ENCODE data around the gene PRKN. TPM values are rescaled to one million over a fixed set of nuclear protein-coding genes. Genes with fewer than 3 reads are reported as not detected.

PRKN gene
- total RNA-seq, 2 donors from 2014 or later: 3.3 to 4.8 TPM

- TF ChIP-seq CTCF (conservative IDR thresholded peaks at IDR 0.05): no peak
- no peaks in the 10 kb centered on the region for H3K36me3 Mint-ChIP-seq (ENCODE audit: low read depth)
- H3K4me1 Mint-ChIP-seq: peaks cover 3% of the 10 kb centered on the region
- Histone ChIP-seq H3K4me3 (ENCODE audit: low read length) (no peak overlapping the region), H3K4me1 (ENCODE audit: control insufficient read depth, insufficient read depth, low read length) (no peaks in the 10 kb centered on the region), H3K27ac (ENCODE audit: low read depth, low read length) (no peak overlapping the region), H3K9ac (ENCODE audit: extremely low read depth, low read length, poor library complexity, severe bottlenecking) (no peak overlapping the region), H3K9me3 (ENCODE audit: control insufficient read depth, low read length) (peaks cover 12% of the 10 kb centered on the region), H3K36me3 (ENCODE audit: control insufficient read depth, insufficient read depth, low read length) (no peaks in the 10 kb centered on the region), H3K27me3 (ENCODE audit: control insufficient read depth, insufficient read depth, low read length, poor library complexity, severe bottlenecking) (no peaks in the 10 kb centered on the region)
- H3K27me3 Mint-ChIP-seq (ENCODE audit: insufficient read depth): no peaks in the 10 kb centered on the region
- no peak for DNase-seq
- 100% methylated on average over 1 of the region's 1 CpG; no CpG with 5 or more reads in 1 of the 2 experiments for WGBS, 2 experiments (ENCODE audit: insufficient coverage in 1 of 2, insufficient read length in 1 of 2)
- H3K9me3 Mint-ChIP-seq: peaks cover 10% of the 10 kb centered on the region
- no peak overlapping the region for H3K27ac Mint-ChIP-seq
- H3K4me3 Mint-ChIP-seq: no peak overlapping the region
Observed at GRCh38 chr6:161602359-161602758, 1125.2 kb downstream of the PRKN start.

GRCh38 chr6:161598896-161599295 is 1128.7 kb downstream of the PRKN start:
- H3K4me1 Mint-ChIP-seq: peaks cover 8% of the 10 kb centered on the region
- no peak for DNase-seq
- no peak overlapping the region for H3K27ac Mint-ChIP-seq
- H3K27me3 Mint-ChIP-seq (ENCODE audit: insufficient read depth): no peaks in the 10 kb centered on the region
- no peaks in the 10 kb centered on the region for H3K4me1 ChIP-seq (ENCODE audit: control insufficient read depth, insufficient read depth, low read length)
- no peak overlapping the region for H3K4me3 ChIP-seq (ENCODE audit: low read length)
- H3K36me3 ChIP-seq (ENCODE audit: control insufficient read depth, insufficient read depth, low read length): no peaks in the 10 kb centered on the region
- no peak overlapping the region for H3K9ac ChIP-seq (ENCODE audit: extremely low read depth, low read length, poor library complexity, severe bottlenecking)
- TF ChIP-seq CTCF (conservative IDR thresholded peaks at IDR 0.05): no peak
- H3K9me3 Mint-ChIP-seq: peaks cover 10% of the 10 kb centered on the region
- no peaks in the 10 kb centered on the region for H3K27me3 ChIP-seq (ENCODE audit: control insufficient read depth, insufficient read depth, low read length, poor library complexity, severe bottlenecking)
- peaks cover 12% of the 10 kb centered on the region for H3K9me3 ChIP-seq (ENCODE audit: control insufficient read depth, low read length)
- no peak overlapping the region for H3K4me3 Mint-ChIP-seq
- no peak overlapping the region for H3K27ac ChIP-seq (ENCODE audit: low read depth, low read length)
- no peaks in the 10 kb centered on the region for H3K36me3 Mint-ChIP-seq (ENCODE audit: low read depth)
- WGBS, 2 experiments (ENCODE audit: insufficient coverage in 1 of 2, insufficient read length in 1 of 2): 90 to 94% methylated on average over 2 of the region's 2 CpGs

- H3K27me3 ChIP-seq (ENCODE audit: control insufficient read depth, insufficient read depth, low read length, poor library complexity, severe bottlenecking): no peaks in the 10 kb centered on the region
- H3K36me3 Mint-ChIP-seq (ENCODE audit: low read depth): no peaks in the 10 kb centered on the region
- no peaks in the 10 kb centered on the region for H3K36me3 ChIP-seq (ENCODE audit: control insufficient read depth, insufficient read depth, low read length)
- peaks cover 8% of the 10 kb centered on the region for H3K9me3 Mint-ChIP-seq
- no peak overlapping the region for H3K9ac ChIP-seq (ENCODE audit: extremely low read depth, low read length, poor library complexity, severe bottlenecking)
- 91 to 92% methylated on average over 7 of the region's 7 CpGs for WGBS, 2 experiments (ENCODE audit: insufficient coverage in 1 of 2, insufficient read length in 1 of 2)
- no peaks in the 10 kb centered on the region for H3K27me3 Mint-ChIP-seq (ENCODE audit: insufficient read depth)
- DNase-seq: no peak
- no peak overlapping the region for H3K4me3 ChIP-seq (ENCODE audit: low read length)
- no peak overlapping the region for H3K27ac Mint-ChIP-seq
- no peak for TF ChIP-seq CTCF (conservative IDR thresholded peaks at IDR 0.05)
- no peak overlapping the region for H3K27ac ChIP-seq (ENCODE audit: low read depth, low read length)
- H3K4me3 Mint-ChIP-seq: no peak overlapping the region
- peaks cover 12% of the 10 kb centered on the region for H3K9me3 ChIP-seq (ENCODE audit: control insufficient read depth, low read length)
- H3K4me1 Mint-ChIP-seq: peaks cover 8% of the 10 kb centered on the region
- no peaks in the 10 kb centered on the region for H3K4me1 ChIP-seq (ENCODE audit: control insufficient read depth, insufficient read depth, low read length)
Observed at GRCh38 chr6:161596807-161597520, 1130.6 kb downstream of the PRKN start.

Measured in endodermal cell (in vitro differentiated cells).